Adipocyte (in vitro differentiated cells): ENCODE results near the gene ERCC4.

Source experiments
- DNase-seq: peaks from one replicate; pipeline ENCODE4 v3.0.0-alpha.2; 2015; ENCODE audit warnings: low read depth
- H3K27me3 ChIP-seq: replicated peaks from 2 replicates; pipeline ENCODE4 v1.7.0; 2013; ENCODE audit warnings: mild to moderate bottlenecking, low read length, moderate library complexity; ENCODE audit not compliant: control insufficient read depth, insufficient read depth
- H3K36me3 ChIP-seq: 2 replicates; pipeline ENCODE4 v1.7.0; 2013; ENCODE audit warnings: low read length, mild to moderate bottlenecking, moderate library complexity; ENCODE audit not compliant: control insufficient read depth, insufficient read depth, severe bottlenecking
- H3K4me1 ChIP-seq: 2 replicates; pipeline ENCODE4 v1.7.0; 2013; ENCODE audit warnings: mild to moderate bottlenecking, low read length, moderate library complexity; ENCODE audit not compliant: control insufficient read depth, insufficient read depth
- H3K4me3 ChIP-seq: 2 replicates; pipeline ENCODE4 v1.7.0; 2013; ENCODE audit warnings: mild to moderate bottlenecking, low read length, moderate library complexity
- H3K9ac ChIP-seq: 2 replicates; pipeline ENCODE4 v1.7.0; 2013; ENCODE audit warnings: mild to moderate bottlenecking, low read length, moderate library complexity
- H3K9me3 ChIP-seq: 2 replicates; pipeline ENCODE4 v1.7.0; 2013; ENCODE audit warnings: mild to moderate bottlenecking, low read length, moderate library complexity; ENCODE audit not compliant: control insufficient read depth

The ERCC4 gene

DNA sequence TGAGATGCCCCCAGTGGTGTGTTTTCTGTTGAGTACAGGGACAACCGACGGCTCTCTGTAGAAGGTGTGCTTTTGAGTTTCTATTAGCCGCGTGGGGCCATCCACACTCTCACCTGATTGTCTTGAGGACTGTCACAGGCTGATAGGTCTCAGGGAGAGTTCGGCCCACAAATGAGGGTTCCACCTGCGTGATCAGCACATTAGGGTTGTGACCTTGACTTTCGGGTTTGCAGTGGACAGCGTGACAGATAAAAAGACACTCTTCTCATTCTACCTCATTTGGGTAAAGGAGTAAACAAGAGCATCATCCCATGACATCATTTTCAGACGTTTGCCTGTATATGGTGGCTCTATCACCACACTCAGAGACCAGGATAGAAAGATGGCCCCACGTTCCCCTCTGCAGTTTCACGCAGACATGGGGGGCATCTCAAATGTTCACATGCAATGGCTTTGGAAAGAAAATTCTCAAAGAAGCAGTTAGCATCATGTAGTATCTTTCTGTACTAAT, 76.9 kb downstream of the ERCC4 start:
- no peaks in the 10 kb centered on the region for H3K9me3 ChIP-seq
- no peak overlapping the region for H3K4me3 ChIP-seq
- no peak overlapping the region for H3K9ac ChIP-seq
- H3K4me1 ChIP-seq, result no peaks in the 10 kb centered on the region
- DNase-seq, result no peak
- no peaks in the 10 kb centered on the region for H3K36me3 ChIP-seq
- H3K27me3 ChIP-seq, result no peaks in the 10 kb centered on the region

DNA sequence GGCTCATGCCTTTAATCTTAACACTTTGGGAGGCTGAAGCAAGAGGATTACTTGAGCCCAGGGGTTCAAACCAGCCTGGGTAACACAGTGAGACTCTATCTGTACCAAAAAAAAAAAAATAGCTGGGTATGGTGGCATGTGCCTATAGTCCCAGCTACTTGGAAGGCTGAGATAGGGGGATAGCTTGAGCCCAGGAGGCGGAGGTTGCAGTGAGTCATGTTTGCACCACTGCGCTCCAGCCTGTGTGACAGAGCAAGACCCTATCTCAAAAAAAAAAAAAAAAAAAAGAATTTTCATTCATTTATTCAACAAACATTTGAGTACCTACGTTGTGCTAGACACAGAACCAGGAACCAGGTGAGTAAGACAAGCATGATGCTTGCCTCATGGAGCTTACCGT, 77.6 kb downstream of the ERCC4 start:
- H3K27me3 ChIP-seq, result no peaks in the 10 kb centered on the region
- H3K4me3 ChIP-seq, result no peak overlapping the region
- H3K36me3 ChIP-seq, result no peaks in the 10 kb centered on the region
- no peak for DNase-seq
- H3K9ac ChIP-seq, result no peak overlapping the region
- H3K9me3 ChIP-seq, result no peaks in the 10 kb centered on the region
- H3K4me1 ChIP-seq, result no peaks in the 10 kb centered on the region

DNA sequence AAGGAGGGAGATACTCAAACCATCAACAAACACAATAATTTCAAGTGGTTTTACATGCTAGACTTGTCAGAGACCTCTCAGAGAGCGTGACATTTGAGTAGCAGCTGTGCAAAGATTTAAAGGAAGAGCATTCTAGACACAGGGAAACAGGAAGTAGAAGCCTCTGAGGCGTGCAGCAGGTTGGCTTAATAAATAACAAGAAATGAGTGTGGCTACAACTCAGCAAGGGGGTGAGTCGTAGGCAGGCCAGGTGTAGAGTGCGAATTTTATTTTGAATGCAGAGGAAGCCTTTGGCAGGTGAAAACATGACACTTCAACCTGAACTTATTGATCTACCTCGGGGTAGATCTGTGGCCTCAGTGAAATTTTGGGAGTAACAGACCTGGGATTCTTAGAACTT, 78.0 kb downstream of the ERCC4 start:
- H3K9ac ChIP-seq, result no peak overlapping the region
- H3K4me1 ChIP-seq, result peaks cover 3% of the 10 kb centered on the region
- H3K27me3 ChIP-seq, result no peaks in the 10 kb centered on the region
- no peak for DNase-seq
- H3K9me3 ChIP-seq, result no peaks in the 10 kb centered on the region
- no peak overlapping the region for H3K4me3 ChIP-seq
- no peaks in the 10 kb centered on the region for H3K36me3 ChIP-seq

DNA sequence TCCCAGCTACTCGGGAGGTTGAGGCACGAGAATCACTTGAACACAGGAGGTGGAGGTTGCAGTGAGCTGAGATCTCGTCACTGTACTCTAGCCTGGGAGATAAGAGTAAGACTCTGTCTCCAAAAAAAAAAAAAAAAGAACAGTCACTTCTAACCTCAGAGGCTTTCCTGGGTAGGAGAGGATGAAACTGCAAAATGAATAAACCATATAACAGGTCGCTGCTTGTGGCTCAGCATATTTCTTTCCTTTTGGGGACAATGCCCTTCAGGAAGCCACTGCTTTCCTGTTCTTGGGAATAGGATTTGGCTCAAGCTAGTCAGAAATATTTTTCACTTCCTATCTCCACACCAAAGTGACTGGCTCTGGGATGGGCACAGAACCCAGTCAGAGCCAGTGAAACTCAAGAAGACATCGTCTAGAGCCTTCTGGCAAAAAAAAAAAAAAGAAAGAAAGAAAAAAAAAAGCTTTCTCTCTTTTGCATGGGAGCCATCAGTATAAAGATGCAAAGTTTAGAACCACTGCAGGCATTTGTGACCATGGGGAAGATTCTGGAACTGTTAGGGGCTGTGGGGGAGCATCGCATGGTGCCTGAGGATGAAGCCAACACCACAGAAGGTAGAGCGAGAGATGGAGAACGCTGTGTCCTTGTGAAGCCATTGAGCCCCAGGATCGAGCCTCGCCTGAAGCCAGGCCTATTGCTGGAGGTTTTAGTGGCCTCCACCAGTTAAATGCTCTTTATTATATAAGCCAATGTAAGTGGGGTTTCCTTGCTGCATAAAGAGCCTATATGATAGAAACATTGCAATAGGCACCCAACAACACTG, 79.3 kb downstream of the ERCC4 start:
- no peak overlapping the region for H3K9ac ChIP-seq
- H3K4me3 ChIP-seq, result no peak overlapping the region
- H3K4me1 ChIP-seq, result peaks cover 14% of the 10 kb centered on the region
- no peaks in the 10 kb centered on the region for H3K36me3 ChIP-seq
- H3K9me3 ChIP-seq, result no peaks in the 10 kb centered on the region
- H3K27me3 ChIP-seq, result no peaks in the 10 kb centered on the region
- DNase-seq, result no peak

DNA sequence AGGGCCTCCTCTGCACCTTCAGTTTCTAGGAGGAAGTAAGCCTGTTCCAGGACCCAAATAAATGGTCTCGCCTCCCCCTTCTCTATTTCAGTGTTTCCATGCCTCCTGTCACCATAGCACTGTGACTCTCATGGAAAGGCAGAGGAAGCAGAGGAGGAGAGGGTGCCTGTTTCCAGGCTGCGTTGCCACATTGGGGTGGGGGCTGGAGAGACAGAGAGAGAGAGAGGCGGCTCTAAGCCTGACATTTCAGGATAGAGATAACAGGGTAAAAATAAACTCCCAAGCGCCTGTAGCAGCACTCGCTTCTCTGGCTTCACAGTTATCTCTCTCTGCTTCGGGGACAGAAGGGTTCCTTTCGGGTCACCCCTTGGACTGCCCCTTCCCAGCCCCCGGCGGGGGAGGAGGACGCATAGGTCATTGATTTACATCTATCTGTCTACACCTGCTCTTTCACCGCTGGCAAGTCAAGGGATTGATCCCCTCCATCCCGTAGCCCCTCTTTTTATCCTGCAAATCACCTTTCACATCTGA, 80.0 kb downstream of the ERCC4 start:
- no peak for DNase-seq
- H3K27me3 ChIP-seq, result no peaks in the 10 kb centered on the region
- H3K9me3 ChIP-seq, result no peaks in the 10 kb centered on the region
- no peak overlapping the region for H3K4me3 ChIP-seq
- H3K36me3 ChIP-seq, result no peaks in the 10 kb centered on the region
- H3K9ac ChIP-seq, result no peak overlapping the region
- peaks cover 21% of the 10 kb centered on the region for H3K4me1 ChIP-seq

DNA sequence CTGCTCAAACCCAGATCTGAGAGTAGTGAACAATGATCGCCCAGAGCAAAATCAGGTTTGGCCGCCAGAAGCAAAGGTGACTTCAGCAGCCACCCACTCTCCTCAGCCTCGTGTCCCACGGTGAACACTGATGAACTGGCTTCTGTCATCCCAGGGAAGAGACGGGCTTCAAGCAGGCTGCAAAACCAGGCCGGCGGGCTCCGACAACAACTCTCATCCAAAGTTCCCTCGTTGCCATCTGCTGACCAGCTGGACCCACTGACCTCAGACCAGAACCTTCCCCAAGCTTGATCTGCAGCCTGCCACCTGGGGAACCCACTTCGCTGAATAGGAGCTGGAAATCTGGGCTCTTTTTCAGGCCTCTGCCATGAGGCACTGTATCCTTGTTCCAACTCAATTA, 81.6 kb downstream of the ERCC4 start:
- H3K36me3 ChIP-seq, result no peaks in the 10 kb centered on the region
- no peak overlapping the region for H3K4me3 ChIP-seq
- no peaks in the 10 kb centered on the region for H3K27me3 ChIP-seq
- DNase-seq, result no peak
- H3K9ac ChIP-seq, result no peak overlapping the region
- no peaks in the 10 kb centered on the region for H3K9me3 ChIP-seq
- H3K4me1 ChIP-seq, result peaks cover 24% of the 10 kb centered on the region
